Gastrocnemius medialis (tissue), 4 donors: Measurements from ENCODE around the gene DTNB.

Experiments used
- POLR2A ChIP-seq, 2 donors: fragments of 450-650 bp; IDR thresholded peaks; one replicate each; pipeline ENCODE4 v1.6.1; 2017; ENCODE audit warnings: antibody characterized with exemption in 2 of 2, mild to moderate bottlenecking in 2 of 2, moderate library complexity in 2 of 2
- TF ChIP-seq, protein P1 (sequence below), 5 experiments: fragments of 450-650 bp in 3 of 5; fragments of 200-600 bp in 2 of 5; sonication (generic) in 2 of 5; IDR thresholded peaks in 4 of 5; conservative IDR thresholded peaks in 1 of 5; 1 replicate in 4 of 5; 2 replicates in 1 of 5; pipeline ENCODE4 v1.5.1; 2016 to 2019; ENCODE audit warnings: antibody characterized with exemption in 5 of 5, mild to moderate bottlenecking in 3 of 5, moderate library complexity in 3 of 5

DNA sequence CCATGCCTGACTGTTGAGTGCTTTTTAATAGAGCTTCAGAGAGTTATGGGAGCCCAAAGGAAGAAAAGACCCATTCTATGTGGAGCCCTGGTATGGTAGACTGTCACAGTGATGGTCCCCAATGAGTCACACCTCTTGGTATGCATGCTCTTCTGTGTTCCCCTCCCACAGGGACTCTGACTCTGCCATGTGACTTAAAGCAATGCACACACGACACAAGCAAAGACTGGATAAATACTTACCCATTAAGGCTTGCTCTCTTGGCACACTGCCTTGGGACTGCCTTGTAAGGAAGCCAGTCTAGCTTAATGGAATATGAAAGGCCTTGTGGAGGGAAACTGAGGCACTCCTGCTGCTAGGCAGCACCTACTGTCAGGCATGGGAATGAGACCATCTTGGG is 16.7 kb upstream of the DTNB start:
- TF ChIP-seq POLR2A (IDR thresholded peaks at IDR 0.05) = no peak
- TF ChIP-seq, protein P1, sequence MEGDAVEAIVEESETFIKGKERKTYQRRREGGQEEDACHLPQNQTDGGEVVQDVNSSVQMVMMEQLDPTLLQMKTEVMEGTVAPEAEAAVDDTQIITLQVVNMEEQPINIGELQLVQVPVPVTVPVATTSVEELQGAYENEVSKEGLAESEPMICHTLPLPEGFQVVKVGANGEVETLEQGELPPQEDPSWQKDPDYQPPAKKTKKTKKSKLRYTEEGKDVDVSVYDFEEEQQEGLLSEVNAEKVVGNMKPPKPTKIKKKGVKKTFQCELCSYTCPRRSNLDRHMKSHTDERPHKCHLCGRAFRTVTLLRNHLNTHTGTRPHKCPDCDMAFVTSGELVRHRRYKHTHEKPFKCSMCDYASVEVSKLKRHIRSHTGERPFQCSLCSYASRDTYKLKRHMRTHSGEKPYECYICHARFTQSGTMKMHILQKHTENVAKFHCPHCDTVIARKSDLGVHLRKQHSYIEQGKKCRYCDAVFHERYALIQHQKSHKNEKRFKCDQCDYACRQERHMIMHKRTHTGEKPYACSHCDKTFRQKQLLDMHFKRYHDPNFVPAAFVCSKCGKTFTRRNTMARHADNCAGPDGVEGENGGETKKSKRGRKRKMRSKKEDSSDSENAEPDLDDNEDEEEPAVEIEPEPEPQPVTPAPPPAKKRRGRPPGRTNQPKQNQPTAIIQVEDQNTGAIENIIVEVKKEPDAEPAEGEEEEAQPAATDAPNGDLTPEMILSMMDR (IDR thresholded peaks at IDR 0.05 in 4 of 5, conservative IDR thresholded peaks at IDR 0.05 in 1 of 5) = no peak
